AG09309 (cell line): ENCODE data around the gene PIGV.
"Not testable (repeated sequence)": the region's sequence is repeated elsewhere in the genome, so short reads cannot be mapped to it uniquely, and the experiment has no call there.

Experiments
- DNase-seq: peaks from one replicate; pipeline ENCODE4 v3.0.0-alpha.2; 2010; ENCODE audit warnings: low read depth
- H3K4me3 ChIP-seq: 2 replicates; pipeline ENCODE4 v1.5.1; 2011; ENCODE audit warnings: mild to moderate bottlenecking, low read depth, low read length, moderate library complexity; ENCODE audit not compliant: control insufficient read depth
- CTCF ChIP-seq: IDR thresholded peaks from 2 replicates; pipeline ENCODE4 v1.5.1; 2011; ENCODE audit warnings: mild to moderate bottlenecking, low read depth, low read length, inconsistent platforms; ENCODE audit not compliant: insufficient read depth, control insufficient read depth; ENCODE audit errors: missing control alignments

Gene PIGV

GRCh38 chr1:26828411-26828991 is 40.8 kb downstream of the PIGV start:
- TF ChIP-seq CTCF = no peak
- DNase-seq = no peak
- H3K4me3 ChIP-seq = no peak overlapping the region

GRCh38 chr1:26829184-26829911 is 41.6 kb downstream of the PIGV start:
- no peak for DNase-seq
- no peak overlapping the region for H3K4me3 ChIP-seq
- no peak for TF ChIP-seq CTCF

- DNase-seq = no peak
- no peak overlapping the region for H3K4me3 ChIP-seq
- TF ChIP-seq CTCF = no peak
These were observed 43.3 kb downstream of the PIGV start for GRCh38 chr1:26831059-26831458.

- TF ChIP-seq CTCF = no peak
- no peak overlapping the region for H3K4me3 ChIP-seq
- no peak for DNase-seq
These were observed 43.9 kb downstream of the PIGV start for GRCh38 chr1:26831546-26832248.

- H3K4me3 ChIP-seq = no peak overlapping the region
- no peak for TF ChIP-seq CTCF
- no peak for DNase-seq
These were observed 44.7 kb downstream of the PIGV start for GRCh38 chr1:26832249-26832960.

GRCh38 chr1:26833432-26834405 is 46.0 kb downstream of the PIGV start:
- TF ChIP-seq CTCF = no peak
- DNase-seq = no peak
- H3K4me3 ChIP-seq = no peak overlapping the region

- not testable (repeated sequence) for DNase-seq, H3K4me3 ChIP-seq
These were observed 49.9 kb downstream of the PIGV start for GRCh38 chr1:26837665-26838064.
